GM04503 (cell line): ENCODE results near the gene RANBP3.
"Not testable (repeated sequence)": the region's sequence is repeated elsewhere in the genome, so short reads cannot be mapped to it uniquely, and the experiment has no call there.

Experiments
- DNase-seq: peaks from one replicate; pipeline ENCODE4 v3.0.0-alpha.2; 2012; ENCODE audit warnings: low read depth

The RANBP3 gene

DNA sequence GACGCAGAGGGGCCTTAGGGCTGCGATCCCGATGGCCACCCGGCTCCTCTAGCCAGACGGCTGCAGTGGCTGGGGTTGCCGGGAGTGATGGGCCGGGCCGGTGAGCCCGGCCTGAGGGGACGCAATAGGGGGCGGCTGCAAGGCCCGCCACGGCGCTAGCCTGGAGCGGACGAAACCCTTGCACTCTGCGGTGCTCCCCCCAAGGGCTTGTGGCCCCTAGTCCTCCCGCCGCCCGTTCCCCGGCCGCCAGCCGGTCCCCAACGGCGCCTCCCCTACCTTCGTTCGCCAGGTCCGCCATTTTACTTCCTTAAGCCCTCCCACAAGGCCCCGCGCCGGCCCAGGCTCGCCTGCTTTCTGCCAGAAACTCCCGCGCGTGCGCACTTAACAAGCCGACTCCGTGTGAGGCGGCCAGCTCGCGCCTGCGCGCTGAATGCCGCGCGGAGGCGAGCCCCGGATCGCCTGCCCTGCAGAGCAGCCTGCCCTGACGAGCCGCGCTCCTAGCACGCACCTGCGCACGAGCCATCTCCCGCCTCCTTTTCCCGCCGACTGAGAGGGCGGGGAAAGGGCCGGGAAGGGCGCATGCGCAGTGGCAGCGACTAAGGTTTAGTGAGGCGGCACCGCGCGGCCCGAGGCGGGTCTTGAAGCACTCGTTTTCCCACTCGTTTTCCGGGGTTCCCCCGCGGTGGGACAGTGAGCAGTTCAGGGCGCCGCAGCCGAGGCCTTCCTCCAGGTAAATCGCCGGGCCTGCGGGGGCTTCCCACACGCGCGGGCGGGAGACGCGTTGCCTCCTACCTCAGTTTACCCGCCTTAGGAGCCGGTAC, at the start of gene RANBP3:
Gene RANBP3 (minus strand): TSS at position 356 of the 821 bp plus-strand sequence. CDS start 58 bp downstream, at position 298.
- DNase-seq = peak; percentile 89

DNA sequence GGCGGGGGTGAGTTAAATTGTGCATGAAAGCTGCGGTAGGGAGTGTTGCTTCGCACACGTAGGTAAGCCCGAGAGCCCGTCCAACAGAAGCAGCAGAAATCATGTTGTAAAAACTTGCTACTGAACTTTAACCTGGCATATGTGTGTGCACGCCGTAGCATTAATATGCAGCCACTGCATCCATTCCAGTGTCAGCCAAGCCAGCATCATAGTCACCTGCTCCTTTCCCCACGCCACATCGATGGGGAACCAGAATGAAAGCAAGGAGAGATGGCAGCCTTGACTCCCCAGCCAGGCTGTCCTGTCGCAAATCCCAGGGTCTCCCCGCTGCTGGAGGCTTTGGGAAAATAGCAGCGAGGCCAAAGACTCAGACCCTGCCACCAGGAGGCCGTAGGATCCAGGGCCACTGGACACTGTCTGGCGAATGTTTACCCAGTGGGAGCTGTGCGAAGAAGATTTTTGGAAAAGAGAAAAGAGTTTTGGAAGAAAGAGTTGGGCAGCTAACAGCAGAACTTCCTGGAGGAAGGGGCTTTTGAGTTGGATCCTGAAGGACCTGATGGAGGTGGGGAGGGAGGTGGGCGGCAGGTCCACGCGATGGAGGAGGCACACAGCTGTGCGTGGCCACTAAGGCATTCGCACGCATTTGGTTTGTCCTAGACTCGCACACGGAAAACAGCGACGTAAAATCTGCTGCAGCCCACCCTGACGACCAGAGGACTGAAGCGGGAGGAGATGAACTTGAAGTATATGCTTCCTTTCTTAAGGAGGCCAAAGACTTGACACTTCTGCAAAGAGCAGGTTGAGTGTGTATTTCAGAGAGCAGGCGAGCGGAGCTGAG, 48.7 kb upstream of the RANBP3 start:
- DNase-seq = no peak

- DNase-seq = not testable (repeated sequence)
Measured at GRCh38 chr19:6024756-6025155, 46.8 kb upstream of the RANBP3 start.

DNA sequence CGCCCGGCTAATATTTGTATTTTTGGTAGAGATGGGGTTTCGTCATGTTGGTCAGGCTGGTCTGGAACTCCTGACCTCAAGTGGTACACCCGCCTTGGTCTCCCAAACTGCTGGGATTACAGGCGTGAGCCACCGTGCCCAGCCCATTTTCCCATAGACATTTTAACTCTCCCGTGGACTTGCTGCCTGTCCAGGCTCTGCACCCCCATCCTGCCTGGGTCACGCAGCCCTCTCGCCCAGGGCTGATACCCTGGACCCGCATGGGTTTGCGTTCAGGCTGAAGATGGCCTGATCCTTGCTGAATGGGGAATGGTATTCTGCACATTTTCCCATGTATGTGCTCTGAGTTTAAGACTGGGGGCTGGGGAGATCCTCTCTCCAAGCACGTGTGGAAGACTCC, 46.0 kb upstream of the RANBP3 start:
- DNase-seq = no peak

GRCh38 chr19:6023085-6023682, 45.2 kb upstream of the RANBP3 start:
- peak; percentile 31 for DNase-seq

GRCh38 chr19:6022570-6023064, 44.7 kb upstream of the RANBP3 start:
- DNase-seq = no peak

DNA sequence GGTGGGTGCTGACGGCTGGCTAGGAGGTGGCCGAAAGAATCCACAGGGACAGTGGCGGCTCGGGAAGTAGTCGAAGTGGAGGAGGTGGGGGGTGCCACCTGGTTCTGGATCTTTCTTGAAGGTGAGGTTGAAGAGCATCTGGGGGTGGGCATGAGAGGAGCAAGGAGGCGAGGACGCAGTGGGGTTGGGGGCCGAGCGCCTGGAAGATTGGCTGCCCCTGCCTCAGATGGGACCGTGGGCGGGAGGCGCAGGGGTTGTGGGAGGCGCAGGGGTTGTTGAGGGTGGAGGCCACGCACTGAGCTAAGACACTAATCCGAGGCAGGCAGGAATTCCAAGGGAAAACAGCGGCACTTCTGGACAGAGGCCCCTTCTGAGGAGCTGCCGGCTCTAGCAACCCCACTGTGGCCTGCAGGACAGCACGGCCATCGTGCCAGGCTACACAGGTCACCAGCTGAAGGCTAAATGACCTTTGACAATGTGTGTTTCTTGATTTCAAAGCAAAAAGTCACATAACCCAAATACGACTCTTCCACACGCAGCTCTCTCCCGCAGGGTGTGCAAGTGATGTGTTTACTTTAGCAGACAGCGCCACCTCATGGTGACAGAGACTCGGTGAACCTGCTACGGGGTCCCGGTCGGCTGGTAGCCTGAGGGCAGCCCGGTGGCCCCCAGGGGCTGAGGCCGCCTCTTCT, 44.1 kb upstream of the RANBP3 start:
- no peak for DNase-seq

- DNase-seq = no peak
Measured at GRCh38 chr19:6020972-6021805, 43.2 kb upstream of the RANBP3 start.

GRCh38 chr19:6020166-6020882, 42.4 kb upstream of the RANBP3 start:
- no peak for DNase-seq

- no peak for DNase-seq
Measured at GRCh38 chr19:6018786-6019185, 40.8 kb upstream of the RANBP3 start.

DNA sequence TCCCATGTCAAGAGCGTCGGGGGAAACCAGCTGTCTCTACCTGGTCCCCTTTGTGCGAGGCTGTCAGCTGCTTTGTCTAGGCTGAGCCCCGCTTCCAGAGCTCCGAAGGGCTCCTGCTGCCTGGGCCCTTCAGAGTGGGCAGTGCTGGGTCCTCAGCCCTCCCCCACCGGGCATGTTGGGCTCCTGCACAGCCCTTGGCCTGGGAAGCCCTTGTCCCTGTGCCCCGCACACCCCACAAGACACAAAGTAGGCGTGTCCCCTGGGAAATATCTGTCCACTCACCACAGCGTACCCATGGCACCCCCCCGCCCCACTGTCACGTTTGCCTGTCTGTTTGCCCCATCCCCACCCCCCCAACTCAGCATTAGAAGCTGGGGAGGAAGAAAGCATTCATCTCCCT, 39.6 kb upstream of the RANBP3 start:
- DNase-seq = no peak

GRCh38 chr19:6015841-6016545, 38.1 kb upstream of the RANBP3 start:
- DNase-seq = no peak

- no peak for DNase-seq
Measured at GRCh38 chr19:6014551-6015135, 36.7 kb upstream of the RANBP3 start.

DNA sequence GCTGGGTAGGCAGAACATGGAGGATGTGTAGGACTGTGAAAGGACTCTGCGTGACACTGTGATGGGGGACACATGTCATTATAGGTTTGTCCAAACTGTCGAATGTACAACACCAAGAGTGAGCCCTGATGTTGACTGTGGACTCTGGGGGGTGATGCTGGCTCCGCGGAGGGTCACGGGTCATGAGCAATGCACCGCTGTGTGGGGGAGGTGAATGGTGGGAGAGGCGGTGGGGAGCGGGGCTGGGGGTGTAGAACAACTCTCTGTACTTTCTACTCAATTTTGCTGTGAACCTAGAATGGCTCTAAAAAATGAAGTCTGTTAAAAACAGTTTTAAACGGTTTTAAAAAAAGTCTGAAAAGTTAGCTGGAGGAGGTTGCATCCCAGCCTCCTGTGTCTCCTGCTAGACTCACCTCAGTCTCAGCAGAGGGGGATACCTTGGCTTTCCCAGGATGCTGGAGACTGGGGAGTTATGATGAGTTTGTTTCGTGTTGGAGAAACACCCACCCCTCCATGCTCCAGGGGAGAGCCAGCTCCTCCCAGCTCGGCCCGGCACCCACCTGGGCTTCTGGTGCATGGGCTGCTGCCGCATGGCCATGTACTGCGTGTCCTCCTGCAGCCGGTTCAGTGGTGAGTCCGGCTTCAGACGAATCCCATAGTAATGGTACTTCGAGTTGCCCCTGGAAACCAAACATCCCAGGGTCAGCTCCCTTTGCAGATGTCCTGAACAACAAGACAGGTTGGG, 34.7 kb upstream of the RANBP3 start:
- DNase-seq = no peak

DNA sequence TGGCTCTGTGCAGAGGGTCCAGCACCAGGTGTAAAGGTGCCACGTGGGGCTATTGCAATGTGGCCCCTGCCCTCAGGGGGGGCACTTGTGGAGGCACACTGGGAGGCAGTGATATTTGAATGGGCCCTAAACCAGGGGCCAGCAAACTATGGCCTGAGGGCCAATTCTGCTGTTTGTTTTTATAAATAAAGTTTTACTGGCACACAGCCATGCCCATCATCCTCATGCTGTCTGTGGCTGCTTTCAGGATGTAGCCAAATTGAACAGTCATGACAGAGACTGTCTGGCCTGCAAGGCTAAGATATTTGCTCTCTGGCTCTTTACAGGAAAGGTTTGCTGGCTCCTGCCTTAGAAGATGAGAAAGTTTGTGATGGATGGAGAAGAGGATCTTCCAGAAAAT, 33.9 kb upstream of the RANBP3 start:
- DNase-seq = no peak

DNA sequence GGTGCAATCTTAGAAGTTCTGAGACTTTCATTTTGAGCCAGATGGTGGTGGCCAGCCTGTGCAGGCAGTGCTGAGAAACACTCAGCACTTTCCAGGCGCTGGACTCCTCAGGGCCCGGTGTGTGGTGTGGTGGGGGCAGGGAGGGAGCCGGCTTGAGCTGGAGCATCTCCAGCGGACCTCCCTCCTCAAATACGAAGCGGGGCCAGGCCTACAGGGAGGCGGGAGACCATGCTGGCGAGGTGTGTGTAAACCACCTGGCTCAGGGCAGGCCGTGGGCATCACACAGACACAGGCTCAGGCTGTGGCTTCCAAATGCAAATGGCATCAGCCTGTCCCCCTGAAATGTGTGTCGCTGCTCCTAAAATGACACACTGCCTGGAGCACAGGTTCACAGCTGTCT, 33.3 kb upstream of the RANBP3 start:
- DNase-seq = no peak

DNA sequence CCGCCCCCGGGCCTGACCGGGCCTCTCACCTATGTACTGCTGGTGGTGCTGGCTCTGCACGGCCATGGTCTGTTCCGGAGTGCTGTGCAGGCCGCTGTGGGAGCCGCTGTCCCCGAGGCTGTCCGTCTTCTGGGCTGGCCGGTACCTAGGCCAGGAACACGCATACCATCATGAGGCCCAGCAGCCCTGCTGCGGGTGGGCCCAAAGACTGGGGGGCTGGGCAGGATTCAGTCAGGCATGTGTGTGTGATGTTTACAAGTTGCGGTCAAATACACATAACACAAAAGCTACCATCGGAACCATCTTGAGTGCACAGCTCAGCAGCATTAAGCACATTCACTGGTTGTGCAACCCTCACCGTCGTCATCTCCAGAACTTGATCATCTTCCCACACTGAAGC, 32.2 kb upstream of the RANBP3 start:
- no peak for DNase-seq

DNA sequence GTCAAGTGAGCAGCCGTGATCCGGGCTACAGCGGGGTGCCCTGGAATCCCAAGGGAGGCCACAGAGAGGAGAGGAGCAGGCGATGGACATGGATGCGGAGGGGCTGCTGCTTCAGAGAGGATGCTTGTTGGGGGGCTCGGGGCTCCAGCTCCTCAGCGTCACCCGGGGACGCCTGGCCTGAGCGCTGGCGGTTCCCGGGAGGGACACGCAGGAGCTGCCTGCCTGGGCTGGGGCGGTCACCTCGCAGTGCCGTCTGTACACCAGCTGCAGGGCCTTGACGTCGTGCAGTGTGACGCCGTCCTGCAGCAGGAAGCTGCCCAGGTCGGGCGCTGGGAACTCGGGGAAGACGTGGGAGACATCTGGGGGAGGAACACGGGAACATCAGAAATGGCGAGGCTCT, 29.9 kb upstream of the RANBP3 start:
- DNase-seq = no peak

GRCh38 chr19:6006896-6007295, 29.0 kb upstream of the RANBP3 start:
- DNase-seq = no peak
